Fibroblast of villous mesenchyme (primary cell): ENCODE data around the gene IL1RAPL2. TPM values are rescaled to one million over a fixed set of nuclear protein-coding genes. Genes with fewer than 3 reads are reported as not detected.

Experiments
- DNase-seq: peaks from one replicate; pipeline ENCODE4 v3.0.0-alpha.2; 2010; ENCODE audit warnings: low read depth
- H3K4me3 ChIP-seq: 2 replicates; pipeline ENCODE4 v1.5.1; 2011; ENCODE audit warnings: low read depth, mild to moderate bottlenecking, low read length
- CTCF ChIP-seq: IDR thresholded peaks from 2 replicates; pipeline ENCODE4 v1.5.1; 2012; ENCODE audit warnings: low read depth, mild to moderate bottlenecking, low read length; ENCODE audit not compliant: insufficient read depth
- total RNA-seq: library from RNA; depleted of rRNA; stranded (reverse); fragments of >200 nt; gene quantifications from 2 replicates; pipeline ENCODE4 v1.2.3, GENCODE V29; 2012

IL1RAPL2 gene
- total RNA-seq, 1 donor: 0.43 TPM

- no peak for TF ChIP-seq CTCF
- no peak for DNase-seq
- H3K4me3 ChIP-seq: no peak overlapping the region
Observed at GRCh38 chrX:104929324-104929723, 363.3 kb downstream of the IL1RAPL2 start.

GRCh38 chrX:104935581-104935980 is 369.6 kb downstream of the IL1RAPL2 start:
- H3K4me3 ChIP-seq: no peak overlapping the region
- no peak for DNase-seq
- no peak for TF ChIP-seq CTCF

DNA sequence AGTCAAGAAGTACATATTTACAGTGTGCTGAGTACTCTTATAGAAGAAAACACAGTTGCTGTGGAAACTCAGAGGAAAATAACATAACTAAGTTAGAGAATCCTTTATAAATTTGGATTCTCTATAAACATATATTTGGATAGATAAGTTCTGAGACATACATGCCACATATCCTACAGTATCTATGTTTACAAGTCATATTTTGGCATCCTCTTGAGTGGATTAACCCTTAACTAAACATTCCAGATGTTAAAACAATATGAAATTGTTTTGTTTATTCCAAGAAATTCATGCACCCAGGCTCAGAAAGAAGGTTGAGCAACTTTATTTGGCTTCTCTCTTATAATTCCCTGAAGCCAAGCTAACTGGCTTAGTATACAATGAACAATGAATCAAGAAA is 387.3 kb downstream of the IL1RAPL2 start:
- no peak for DNase-seq
- no peak overlapping the region for H3K4me3 ChIP-seq
- no peak for TF ChIP-seq CTCF

GRCh38 chrX:104961926-104962325 is 395.9 kb downstream of the IL1RAPL2 start:
- H3K4me3 ChIP-seq: no peak overlapping the region
- no peak for DNase-seq
- no peak for TF ChIP-seq CTCF

GRCh38 chrX:104968241-104968640 is 402.2 kb downstream of the IL1RAPL2 start:
- no peak for TF ChIP-seq CTCF
- no peak overlapping the region for H3K4me3 ChIP-seq
- no peak for DNase-seq

DNA sequence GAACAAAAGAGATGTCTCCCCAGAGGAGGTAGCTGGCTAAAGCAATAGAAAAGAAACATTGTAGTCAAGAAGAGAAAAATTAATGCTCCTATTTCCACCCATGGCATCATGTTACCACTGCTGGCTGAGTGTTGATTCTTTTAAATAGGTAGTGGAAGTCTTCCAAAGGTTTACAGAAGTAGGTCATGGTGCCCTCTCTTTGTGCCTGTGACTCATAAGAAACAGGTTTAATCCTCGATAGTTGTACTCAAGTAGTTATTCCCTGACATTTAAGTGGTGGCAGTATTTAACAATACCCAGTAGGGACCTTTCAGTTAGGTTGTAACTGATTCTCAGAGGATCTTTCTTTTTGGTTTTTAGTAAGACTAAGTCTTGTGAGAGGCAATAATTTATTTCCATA is 406.7 kb downstream of the IL1RAPL2 start:
- no peak overlapping the region for H3K4me3 ChIP-seq
- no peak for DNase-seq

More for the DNA sequence above, 406.7 kb downstream of the IL1RAPL2 start:
- no peak for TF ChIP-seq CTCF
